GM18498 (cell line): Measurements from ENCODE around the gene BLOC1S5.
"Not testable (repeated sequence)": the region's sequence is repeated elsewhere in the genome, so short reads cannot be mapped to it uniquely, and the experiment has no call there.

Experiments
- ATAC-seq: cut with Tn5 transposase; IDR thresholded peaks from one replicate; pipeline ENCODE4 v1.9.1; 2021; ENCODE audit warnings: mild to moderate bottlenecking, moderate library complexity; ENCODE audit not compliant: unreplicated experiment

The BLOC1S5 gene

GRCh38 chr6:8045769-8046168 is 18.4 kb downstream of the BLOC1S5 start:
- ATAC-seq: not testable (repeated sequence)

- no peak for ATAC-seq
Observed at GRCh38 chr6:8043221-8043620, 21.0 kb downstream of the BLOC1S5 start.

GRCh38 chr6:8041913-8042583 is 22.1 kb downstream of the BLOC1S5 start:
- ATAC-seq: no peak

GRCh38 chr6:8034107-8034506 is 30.1 kb downstream of the BLOC1S5 start:
- ATAC-seq: not testable (repeated sequence)

GRCh38 chr6:8030920-8031319 is 33.3 kb downstream of the BLOC1S5 start:
- no peak for ATAC-seq

GRCh38 chr6:8029243-8029870 is 34.8 kb downstream of the BLOC1S5 start:
- ATAC-seq: no peak

GRCh38 chr6:8027965-8028651 is 36.1 kb downstream of the BLOC1S5 start:
- ATAC-seq: no peak

GRCh38 chr6:8026800-8027199 is 37.4 kb downstream of the BLOC1S5 start:
- no peak for ATAC-seq

- ATAC-seq: no peak
Observed at GRCh38 chr6:8025191-8025590, 39.0 kb downstream of the BLOC1S5 start.

- no peak for ATAC-seq
Observed at GRCh38 chr6:8023638-8024037, 40.6 kb downstream of the BLOC1S5 start.

- ATAC-seq: no peak
Observed at GRCh38 chr6:8020083-8020482, 44.1 kb downstream of the BLOC1S5 start.

- ATAC-seq: no peak
Observed at GRCh38 chr6:8017705-8018104, 46.5 kb downstream of the BLOC1S5 start.

GRCh38 chr6:8017276-8017701 is 46.9 kb downstream of the BLOC1S5 start:
- ATAC-seq: peak; percentile 90

GRCh38 chr6:8014947-8015346 is 49.2 kb downstream of the BLOC1S5 start:
- ATAC-seq: no peak

GRCh38 chr6:8013763-8014162 is 50.4 kb downstream of the BLOC1S5 start:
- ATAC-seq: no peak

- ATAC-seq: no peak
Observed at GRCh38 chr6:8006208-8006607, 58.0 kb downstream of the BLOC1S5 start.

GRCh38 chr6:8005136-8005535 is 59.1 kb downstream of the BLOC1S5 start:
- no peak for ATAC-seq

GRCh38 chr6:8000636-8001035 is 63.6 kb downstream of the BLOC1S5 start:
- ATAC-seq: no peak

- no peak for ATAC-seq
Observed at GRCh38 chr6:8000188-8000596, 64.0 kb downstream of the BLOC1S5 start.

- no peak for ATAC-seq
Observed at GRCh38 chr6:7999201-7999600, 65.0 kb downstream of the BLOC1S5 start.

- ATAC-seq: no peak
Observed at GRCh38 chr6:7998103-7998725, 66.0 kb downstream of the BLOC1S5 start.

- ATAC-seq: no peak
Observed at GRCh38 chr6:7997286-7997685, 66.9 kb downstream of the BLOC1S5 start.
